Natural killer cell treated with Interleukin-12 subunit alpha and Interleukin-12 subunit beta and Interleukin-15 and Interleukin-18, amount 100 ng/mL, for 72 hours (primary cell): Measurements from ENCODE around the gene ACSL5. TPM values are rescaled to one million over a fixed set of nuclear protein-coding genes. Genes with fewer than 3 reads are reported as not detected.
"Not testable (repeated sequence)": the region's sequence is repeated elsewhere in the genome, so short reads cannot be mapped to it uniquely, and the experiment has no call there.

ENCODE experiments used
- ATAC-seq, 2 donors: fragments of 150-1000 bp; cut with Tn5 transposase in 1 of 2; sonication (Bioruptor Pico), chemical (Tn5 transposase) in 1 of 2; 2 replicates each; pipeline ENCODE4 v1.10.0; 2021
- DNase-seq: peaks from one replicate; pipeline ENCODE4 v3.0.0; 2022; ENCODE audit warnings: low spot score
- H3K27ac Mint-ChIP-seq, 2 donors: 1 replicate in 1 of 2; 2 replicates in 1 of 2; pipeline ENCODE4 v1.8.0; 2022; ENCODE audit warnings: mixed read lengths in 2 of 2, mild to moderate bottlenecking in 1 of 2, moderate library complexity in 1 of 2
- H3K27me3 Mint-ChIP-seq, 2 donors: 1 replicate in 1 of 2; 2 replicates in 1 of 2; pipeline ENCODE4 v1.8.0; 2022; ENCODE audit warnings: mixed read lengths in 2 of 2
- H3K36me3 Mint-ChIP-seq: one replicate; pipeline ENCODE4 v1.8.0; 2022; ENCODE audit warnings: mixed read lengths
- H3K4me1 Mint-ChIP-seq, 2 donors: 1 replicate in 1 of 2; 2 replicates in 1 of 2; pipeline ENCODE4 v1.8.0; 2022; ENCODE audit warnings: low read depth in 2 of 2, mixed read lengths in 2 of 2, mild to moderate bottlenecking in 1 of 2
- H3K4me3 Mint-ChIP-seq: one replicate; pipeline ENCODE4 v1.8.0; 2022; ENCODE audit warnings: mixed read lengths
- H3K9me3 Mint-ChIP-seq: 2 replicates; pipeline ENCODE4 v1.8.0; 2022; ENCODE audit warnings: mixed read lengths
- total RNA-seq, 2 donors: library from RNA; stranded (reverse); gene quantifications; one replicate each; pipeline ENCODE4 v1.2.3, GENCODE V29; 2022

ACSL5 gene
- total RNA-seq, 2 donors from 2014 or later = 85.4 to 111 TPM

GRCh38 chr10:112361951-112362751 lies 11.8 kb upstream of the ACSL5 start:
- Mint-ChIP-seq H3K4me3 (no peak overlapping the region), H3K4me1 (peaks cover 0 to 12% of the 10 kb centered on the region in 2 donors), H3K9me3 (no peaks in the 10 kb centered on the region), H3K27ac (no peak overlapping the region), H3K27me3 (peaks cover 0 to 17% of the 10 kb centered on the region in 2 donors), H3K36me3 (no peaks in the 10 kb centered on the region)
- no peak for ATAC-seq
- DNase-seq = no peak

- Mint-ChIP-seq H3K27me3 (peaks cover 0 to 17% of the 10 kb centered on the region in 2 donors), H3K36me3 (no peaks in the 10 kb centered on the region), H3K9me3 (no peaks in the 10 kb centered on the region), H3K4me3 (no peak overlapping the region), H3K27ac (no peak overlapping the region), H3K4me1 (peaks cover 0 to 17% of the 10 kb centered on the region in 2 donors)
- ATAC-seq = no peak
- no peak for DNase-seq
These were observed 11.1 kb upstream of the ACSL5 start for GRCh38 chr10:112362833-112363232.

- peaks cover 0 to 17% of the 10 kb centered on the region in 2 donors for H3K27me3 Mint-ChIP-seq
- ATAC-seq = no peak
- H3K4me1 Mint-ChIP-seq = peaks cover 0 to 17% of the 10 kb centered on the region in 2 donors
These were observed 9.9 kb upstream of the ACSL5 start for GRCh38 chr10:112363696-112364688.

GRCh38 chr10:112365014-112365432 lies 8.9 kb upstream of the ACSL5 start:
- no peaks in the 10 kb centered on the region for H3K9me3 Mint-ChIP-seq
- peaks cover 0 to 17% of the 10 kb centered on the region in 2 donors for H3K4me1 Mint-ChIP-seq
- peaks cover 0 to 17% of the 10 kb centered on the region in 2 donors for H3K27me3 Mint-ChIP-seq
- ATAC-seq (no peak), DNase-seq (no peak)
- H3K36me3 Mint-ChIP-seq = no peaks in the 10 kb centered on the region
- H3K27ac Mint-ChIP-seq = peak overlapping the region in 1 of 2 donors; percentile 21
- H3K4me3 Mint-ChIP-seq = no peak overlapping the region

More at GRCh38 chr10:112363696-112364688, 9.9 kb upstream of the ACSL5 start:
- Mint-ChIP-seq H3K4me3 (no peak overlapping the region), H3K9me3 (no peaks in the 10 kb centered on the region), H3K27ac (no peak overlapping the region), H3K36me3 (no peaks in the 10 kb centered on the region)
- DNase-seq = no peak

GRCh38 chr10:112365451-112365850 lies 8.5 kb upstream of the ACSL5 start:
- H3K4me3 Mint-ChIP-seq = no peak overlapping the region

GRCh38 chr10:112366992-112367391 lies 6.9 kb upstream of the ACSL5 start:
- DNase-seq (no peak), ATAC-seq (peak in 1 of 2 donors; percentile 6)
- H3K27me3 Mint-ChIP-seq = peaks cover 0 to 8% of the 10 kb centered on the region in 2 donors
- peaks cover 2% of the 10 kb centered on the region for H3K9me3 Mint-ChIP-seq
- no peak overlapping the region for H3K27ac Mint-ChIP-seq
- peaks cover 4 to 25% of the 10 kb centered on the region in 2 donors for H3K4me1 Mint-ChIP-seq
- no peak overlapping the region for H3K4me3 Mint-ChIP-seq
- H3K36me3 Mint-ChIP-seq = no peaks in the 10 kb centered on the region

More at GRCh38 chr10:112365451-112365850, 8.5 kb upstream of the ACSL5 start:
- Mint-ChIP-seq H3K27ac (peak overlapping the region in 1 of 2 donors; percentile 21), H3K9me3 (no peaks in the 10 kb centered on the region), H3K4me1 (peaks cover 0 to 17% of the 10 kb centered on the region in 2 donors), H3K36me3 (no peaks in the 10 kb centered on the region), H3K27me3 (peaks cover 0 to 15% of the 10 kb centered on the region in 2 donors)
- ATAC-seq (no peak), DNase-seq (no peak)

- peaks cover 2% of the 10 kb centered on the region for H3K9me3 Mint-ChIP-seq
These were observed 6.4 kb upstream of the ACSL5 start for GRCh38 chr10:112367516-112367915.

GRCh38 chr10:112369495-112370423 lies 4.2 kb upstream of the ACSL5 start:
- Mint-ChIP-seq H3K4me3 (peak overlapping the region; percentile 27), H3K27ac (no peak overlapping the region), H3K27me3 (peaks cover 0 to 7% of the 10 kb centered on the region in 2 donors), H3K9me3 (peaks cover 2% of the 10 kb centered on the region), H3K36me3 (no peaks in the 10 kb centered on the region), H3K4me1 (peaks cover 12 to 30% of the 10 kb centered on the region in 2 donors)
- ATAC-seq (peak in 1 of 2 donors; percentile 76), DNase-seq (no peak)

More at GRCh38 chr10:112367516-112367915, 6.4 kb upstream of the ACSL5 start:
- H3K4me3 Mint-ChIP-seq = no peak overlapping the region
- peaks cover 0 to 8% of the 10 kb centered on the region in 2 donors for H3K27me3 Mint-ChIP-seq
- ATAC-seq (no peak), DNase-seq (no peak)
- H3K36me3 Mint-ChIP-seq = no peaks in the 10 kb centered on the region
- H3K27ac Mint-ChIP-seq = no peak overlapping the region
- peaks cover 4 to 25% of the 10 kb centered on the region in 2 donors for H3K4me1 Mint-ChIP-seq

GRCh38 chr10:112370424-112370819 lies 3.5 kb upstream of the ACSL5 start:
- ATAC-seq (no peak), DNase-seq (no peak)
- Mint-ChIP-seq H3K36me3 (no peaks in the 10 kb centered on the region), H3K4me1 (peaks cover 19 to 29% of the 10 kb centered on the region in 2 donors), H3K4me3 (no peak overlapping the region), H3K27ac (no peak overlapping the region), H3K27me3 (peaks cover 0 to under 1% of the 10 kb centered on the region in 2 donors), H3K9me3 (peaks cover 2% of the 10 kb centered on the region)

- not testable (repeated sequence) for DNase-seq, H3K36me3 Mint-ChIP-seq, H3K9me3 Mint-ChIP-seq, H3K4me3 Mint-ChIP-seq, ATAC-seq, H3K27ac Mint-ChIP-seq, H3K27me3 Mint-ChIP-seq
- H3K4me1 Mint-ChIP-seq = peaks cover 28 to 37% of the 10 kb centered on the region in 2 donors
These were observed 2.6 kb upstream of the ACSL5 start for GRCh38 chr10:112371326-112371725.

GRCh38 chr10:112372182-112372810 lies 1.6 kb upstream of the ACSL5 start:
- not testable (repeated sequence) for H3K27ac Mint-ChIP-seq, ATAC-seq
- peaks cover 32 to 39% of the 10 kb centered on the region in 2 donors for H3K4me1 Mint-ChIP-seq

GRCh38 chr10:112374724-112375541 lies 1.0 kb downstream of the ACSL5 start:
- H3K27me3 Mint-ChIP-seq = no peaks in the 10 kb centered on the region
- H3K4me3 Mint-ChIP-seq = peak overlapping the region; percentile 97
- peaks cover 18% of the 10 kb centered on the region for H3K36me3 Mint-ChIP-seq
- H3K27ac Mint-ChIP-seq = peak overlapping the region; percentile 99 to 100
- H3K9me3 Mint-ChIP-seq = peaks cover 2% of the 10 kb centered on the region
- ATAC-seq (peak in 1 of 2 donors; percentile 37), DNase-seq (no peak)
- H3K4me1 Mint-ChIP-seq = peaks cover 48 to 52% of the 10 kb centered on the region in 2 donors

More at GRCh38 chr10:112372182-112372810, 1.6 kb upstream of the ACSL5 start:
- not testable (repeated sequence) for H3K4me3 Mint-ChIP-seq, H3K9me3 Mint-ChIP-seq, DNase-seq, H3K27me3 Mint-ChIP-seq, H3K36me3 Mint-ChIP-seq
